GM21723 (cell line): ENCODE results near the gene SMAD5.

Source experiments
- ATAC-seq: cut with Tn5 transposase; IDR thresholded peaks from one replicate; pipeline ENCODE4 v1.9.1; 2021; ENCODE audit warnings: mild to moderate bottlenecking, moderate library complexity; ENCODE audit not compliant: unreplicated experiment

The SMAD5 gene

GRCh38 chr5:136194576-136194975 lies 61.9 kb downstream of the SMAD5 start:
- no peak for ATAC-seq

- no peak for ATAC-seq
Measured at GRCh38 chr5:136195971-136196820, 63.6 kb downstream of the SMAD5 start.

GRCh38 chr5:136197462-136198142 lies 65.0 kb downstream of the SMAD5 start:
- ATAC-seq = no peak

GRCh38 chr5:136198453-136198852 lies 65.8 kb downstream of the SMAD5 start:
- no peak for ATAC-seq

GRCh38 chr5:136199408-136199807 lies 66.8 kb downstream of the SMAD5 start:
- ATAC-seq = no peak

- no peak for ATAC-seq
Measured at GRCh38 chr5:136200130-136200529, 67.5 kb downstream of the SMAD5 start.

- no peak for ATAC-seq
Measured at GRCh38 chr5:136200761-136201160, 68.1 kb downstream of the SMAD5 start.

- ATAC-seq = no peak
Measured at GRCh38 chr5:136201870-136202269, 69.2 kb downstream of the SMAD5 start.

GRCh38 chr5:136202469-136203205 lies 70.0 kb downstream of the SMAD5 start:
- no peak for ATAC-seq

GRCh38 chr5:136203303-136203922 lies 70.8 kb downstream of the SMAD5 start:
- no peak for ATAC-seq

- no peak for ATAC-seq
Measured at GRCh38 chr5:136205061-136205702, 72.5 kb downstream of the SMAD5 start.

GRCh38 chr5:136205941-136206340 lies 73.3 kb downstream of the SMAD5 start:
- ATAC-seq = no peak

GRCh38 chr5:136206361-136206760 lies 73.7 kb downstream of the SMAD5 start:
- no peak for ATAC-seq

GRCh38 chr5:136207631-136208030 lies 75.0 kb downstream of the SMAD5 start:
- no peak for ATAC-seq

GRCh38 chr5:136208916-136209315 lies 76.3 kb downstream of the SMAD5 start:
- no peak for ATAC-seq

GRCh38 chr5:136209346-136209910 lies 76.8 kb downstream of the SMAD5 start:
- ATAC-seq = no peak

- no peak for ATAC-seq
Measured at GRCh38 chr5:136210259-136210658, 77.6 kb downstream of the SMAD5 start.

GRCh38 chr5:136211282-136212040 lies 78.8 kb downstream of the SMAD5 start:
- ATAC-seq = no peak

- ATAC-seq = peak; percentile 53
Measured at GRCh38 chr5:136212252-136212721, 79.6 kb downstream of the SMAD5 start.
